Adrenal gland (tissue), 12 donors: ENCODE results near the gene HSF2BP. TPM values are rescaled to one million over a fixed set of nuclear protein-coding genes. Genes with fewer than 3 reads are reported as not detected.

ENCODE experiments used
- DNase-seq, 7 donors: peaks; one replicate each; pipeline ENCODE4 v3.0.0-alpha.2; 2019 to 2020
- H3K27ac ChIP-seq, 5 donors: fragments of 200-600 bp; sonication (generic) in 4 of 5; 1 replicate in 3 of 5; 2 replicates in 2 of 5; pipeline versions ENCODE4 v1.5.1 to v1.8.0; 2016 to 2020; ENCODE audit warnings: mild to moderate bottlenecking in 1 of 5
- H3K27me3 ChIP-seq: fragments of 200-600 bp; 2 replicates; pipeline ENCODE4 v1.8.0; 2021
- H3K36me3 ChIP-seq, 2 donors: fragments of 200-600 bp; replicated peaks in 1 of 2; 1 replicate in 1 of 2; 2 replicates in 1 of 2; pipeline versions ENCODE4 v1.5.1 to v1.8.0; 2018 to 2022
- H3K4me1 ChIP-seq, 2 donors: fragments of 200-600 bp; replicated peaks in 1 of 2; 1 replicate in 1 of 2; 2 replicates in 1 of 2; pipeline versions ENCODE4 v1.5.1 to v1.8.0; 2018 to 2021
- H3K4me3 ChIP-seq, 4 donors: fragments of 200-600 bp; sonication (generic) in 3 of 4; one replicate each; pipeline ENCODE4 v1.5.1; 2016 to 2018
- H3K9me3 ChIP-seq, 3 donors: fragments of 200-600 bp; sonication (generic) in 1 of 3; replicated peaks in 1 of 3; 1 replicate in 2 of 3; 2 replicates in 1 of 3; pipeline versions ENCODE4 v1.5.1 to v1.8.0; 2016 to 2021
- CTCF ChIP-seq, 6 experiments: fragments of 450-650 bp in 4 of 6; fragments of 200-600 bp in 2 of 6; sonication (generic) in 1 of 6; IDR thresholded peaks; 1 replicate in 5 of 6; 2 replicates in 1 of 6; pipeline versions ENCODE4 v1.5.1 to v1.8.0; 2016 to 2021; ENCODE audit warnings: antibody characterized with exemption in 6 of 6, mild to moderate bottlenecking in 2 of 6, moderate library complexity in 1 of 6
- POLR2A ChIP-seq, 2 donors: fragments of 450-650 bp; IDR thresholded peaks; one replicate each; pipeline ENCODE4 v1.6.1; 2017; ENCODE audit warnings: antibody characterized with exemption in 2 of 2, mild to moderate bottlenecking in 2 of 2, moderate library complexity in 1 of 2
- WGBS, 4 donors: extraction: QIAGEN DNeasy Blood & Tissue Kit in 2 of 4; methylation state at CpG; one replicate each; pipeline versions ENCODE4 v1.1.5 to v1.1.7; 2013 to 2017; 5-methylcytosine and 5-hydroxymethylcytosine counted together
- intact Hi-C, 2 donors: fragments of 100-400 bp; cut with DNase I; formaldehyde crosslinking; loops; one replicate each; pipeline versions ENCODE4 v1.14.1 to v1.15.0; 2022 to 2023
- polyA plus RNA-seq, 3 donors: library from polyadenylated mRNA; stranded (reverse); fragments of 200-250 nt in 2 of 3; fragments of 350-450 nt in 1 of 3; fragmentation: Illumina TruSeq in 1 of 3; extraction: RNeasy Lipid Tissue Mini Kit (QIAGEN cat#74804) in 1 of 3; gene quantifications; one replicate each; pipeline ENCODE4 v1.2.3, GENCODE V29; 2013 to 2014
- total RNA-seq, 9 donors: library from RNA; depleted of rRNA in 4 of 9; stranded (reverse); fragments of >200 nt in 4 of 9; fragments of 120-200 nt in 1 of 9; fragmentation: NEBNext Ultra II Directional in 1 of 9; extraction: Animal tissue kit (Norgen Biotek cat#: 25700) in 1 of 9; gene quantifications; one replicate each; pipeline versions ENCODE4 v1.1.0 to v1.2.4, GENCODE V29; 2013 to 2023
- donor health status: healthy with polysubstance abuse.
- donor health status: Bipolar disorder and iron deficiency.
- donor health status: DM: yes; HTN: yes; CAD: no.
- donor health status: DM: no; HTN: no; CAD: no.
- donor health status: DM: no; HTN: no; CAD: no.
- donor health status: DM: yes; HTN: yes; CAD: no.

The HSF2BP gene
- total and polyA plus RNA-seq, 12 donors, result 0.23 to 1.5 (median 0.42) TPM; not detected in 2

DNA sequence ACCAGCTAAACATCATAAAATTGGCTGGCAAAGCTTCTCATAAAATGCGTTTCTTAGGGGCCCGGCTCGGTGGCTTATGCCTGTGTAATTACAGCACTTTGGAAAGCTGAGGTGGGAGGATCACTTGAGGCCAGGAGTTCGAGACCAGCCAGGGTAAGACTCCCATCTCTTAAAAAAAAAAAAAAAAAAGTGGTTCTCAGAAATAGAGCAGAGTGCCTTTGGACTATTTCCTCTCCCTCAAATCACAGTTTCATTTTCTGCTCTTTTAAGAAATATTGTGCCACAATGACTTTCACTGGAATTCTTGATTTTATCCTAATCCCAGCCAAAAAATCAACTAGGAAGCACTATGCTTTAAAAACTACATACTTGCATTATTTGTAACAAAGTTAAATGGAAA is 13.3 kb downstream of the HSF2BP start:
- TF ChIP-seq CTCF (IDR thresholded peaks at IDR 0.05), result no peak
- no peak for TF ChIP-seq POLR2A (IDR thresholded peaks at IDR 0.05)
- DNase-seq, result no peak
- Histone ChIP-seq H3K27me3 (no peaks in the 10 kb centered on the region), H3K4me3 (no peak overlapping the region), H3K36me3 (no peaks in the 10 kb centered on the region), H3K27ac (peak overlapping the region in 2 of 5 donors; percentile 6 to 33), H3K9me3 (no peaks in the 10 kb centered on the region), H3K4me1 (peaks cover 0 to 18% of the 10 kb centered on the region in 2 donors)
- intact Hi-C loops, result no loop called here
- 48 to 62% (median 55%) methylated on average over 4 of the region's 4 CpGs for WGBS, 4 donors

- H3K9me3 ChIP-seq, result no peaks in the 10 kb centered on the region
- H3K27me3 ChIP-seq, result no peaks in the 10 kb centered on the region
- H3K27ac ChIP-seq, result peak overlapping the region in 1 of 5 donors; percentile 33
- no peak for TF ChIP-seq POLR2A (IDR thresholded peaks at IDR 0.05)
- peak in 5 of 6 experiments; percentile 41 to 69 (median 45) for TF ChIP-seq CTCF (IDR thresholded peaks at IDR 0.05)
- WGBS, 4 donors, result 37 to 50% (median 43%) methylated on average over 12 of the region's 12 CpGs
- intact Hi-C loops, result no loop called here
- peak; percentile 38 to 85 (median 62) for DNase-seq
- peaks cover 0 to 18% of the 10 kb centered on the region in 2 donors for H3K4me1 ChIP-seq
- H3K36me3 ChIP-seq, result no peaks in the 10 kb centered on the region
- H3K4me3 ChIP-seq, result no peak overlapping the region
Measured at GRCh38 chr21:43645136-43645891, 14.0 kb downstream of the HSF2BP start.

DNA sequence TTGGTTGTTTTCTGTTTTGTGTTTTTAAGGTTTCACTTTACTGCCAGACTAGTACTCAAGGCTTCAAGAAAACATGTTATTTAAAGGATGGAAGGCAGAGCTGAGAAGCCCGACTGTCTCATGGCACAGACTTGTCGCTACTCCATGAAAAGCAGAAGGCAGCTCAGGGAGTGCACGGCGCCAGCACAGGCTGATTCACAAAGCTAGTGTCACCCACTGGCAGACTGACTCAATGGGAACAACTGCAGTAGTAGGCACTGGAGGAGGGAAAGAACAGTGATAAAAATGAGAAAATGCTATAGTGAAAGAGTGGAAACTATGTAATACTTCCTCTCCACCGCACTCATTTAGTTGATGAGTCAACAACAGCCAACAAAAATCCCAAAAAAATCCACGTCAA is 14.7 kb downstream of the HSF2BP start:
- intact Hi-C loops, result no loop called here
- peak in 5 of 7 donors; percentile 33 to 57 (median 53) for DNase-seq
- Histone ChIP-seq H3K36me3 (no peaks in the 10 kb centered on the region), H3K4me1 (peaks cover 0 to 18% of the 10 kb centered on the region in 2 donors), H3K27ac (no peak overlapping the region), H3K4me3 (no peak overlapping the region), H3K9me3 (no peaks in the 10 kb centered on the region), H3K27me3 (no peaks in the 10 kb centered on the region)
- no peak for TF ChIP-seq CTCF (IDR thresholded peaks at IDR 0.05)
- TF ChIP-seq POLR2A (IDR thresholded peaks at IDR 0.05), result no peak
- WGBS, 4 donors, result 57 to 68% (median 62%) methylated on average over 6 of the region's 6 CpGs

DNA sequence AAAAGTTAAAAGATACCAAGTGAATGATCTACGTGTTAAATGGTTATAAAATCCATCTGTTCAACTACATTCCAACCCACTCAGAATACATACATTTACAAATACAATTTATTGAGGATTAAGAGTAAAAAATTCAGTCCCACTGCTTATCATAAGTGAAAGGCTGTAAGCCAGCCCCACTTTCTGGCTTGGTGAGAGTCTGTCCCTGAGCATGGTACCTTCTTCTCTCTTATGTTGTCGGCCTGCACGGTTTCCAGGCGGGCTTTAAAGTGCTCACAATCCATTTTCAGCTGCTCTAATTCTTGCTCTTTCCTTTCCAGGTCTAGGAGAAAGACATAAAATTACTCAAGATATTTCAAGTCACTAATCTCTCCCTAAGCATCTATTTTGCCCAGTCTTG is 15.2 kb downstream of the HSF2BP start:
- no peak for DNase-seq
- Histone ChIP-seq H3K4me3 (no peak overlapping the region), H3K27ac (no peak overlapping the region), H3K27me3 (no peaks in the 10 kb centered on the region), H3K4me1 (peaks cover 0 to 18% of the 10 kb centered on the region in 2 donors), H3K36me3 (no peaks in the 10 kb centered on the region), H3K9me3 (no peaks in the 10 kb centered on the region)
- 81 to 89% (median 86%) methylated on average over 4 of the region's 4 CpGs for WGBS, 4 donors
- intact Hi-C loops, result no loop called here
- TF ChIP-seq CTCF (IDR thresholded peaks at IDR 0.05), result no peak
- no peak for TF ChIP-seq POLR2A (IDR thresholded peaks at IDR 0.05)
